H4 (cell line): ENCODE measurements around the gene STX7. TPM values are rescaled to one million over a fixed set of nuclear protein-coding genes. Genes with fewer than 3 reads are reported as not detected.
A peak's percentile ranks its signal among the peaks of the same experiment; 100 is the strongest.

Experiments
- DNase-seq: peaks from one replicate; pipeline ENCODE4 v3.0.0-alpha.2; 2015; ENCODE audit warnings: low spot score
- total RNA-seq: library from RNA; depleted of rRNA; stranded (reverse); fragments of >200 nt; shearing (Covaris generic); gene quantifications from 2 replicates; pipeline ENCODE4 v1.2.3, GENCODE V29; 2014; rRNA removed

STX7 gene
- total RNA-seq, 1 experiment from 2014 or later, result 11.2 TPM

- no peak for DNase-seq
Observed at GRCh38 chr6:132412656-132413498, 100.0 kb downstream of the STX7 start.

GRCh38 chr6:132411296-132411695 is 101.6 kb downstream of the STX7 start:
- no peak for DNase-seq

GRCh38 chr6:132410830-132411229 is 102.1 kb downstream of the STX7 start:
- no peak for DNase-seq

GRCh38 chr6:132405143-132405915 is 107.6 kb downstream of the STX7 start:
- no peak for DNase-seq

GRCh38 chr6:132404736-132405135 is 108.2 kb downstream of the STX7 start:
- no peak for DNase-seq

GRCh38 chr6:132404330-132404729 is 108.6 kb downstream of the STX7 start:
- DNase-seq, result no peak

- DNase-seq, result no peak
Observed at GRCh38 chr6:132401618-132402285, 111.2 kb downstream of the STX7 start.

- no peak for DNase-seq
Observed at GRCh38 chr6:132400883-132401617, 111.9 kb downstream of the STX7 start, which contains the start of gene MOXD1. MOXD1 (minus strand) TSS chr6:132401475; CDS start chr6:132401426, 49 bp downstream.

GRCh38 chr6:132400555-132400882 is 112.4 kb downstream of the STX7 start:
- DNase-seq, result no peak

- peak; percentile 24 for DNase-seq
Observed at GRCh38 chr6:132399376-132400074, 113.4 kb downstream of the STX7 start.

Other genes starting within 250 kb of the STX7 start
- 2.4 and 11.1 TPM in 2 replicates for gene MOXD1, start 111.6 kb downstream of the STX7 start, total RNA-seq
- gene TAAR9, start 25.2 kb upstream of the STX7 start, total RNA-seq, result not detected in 2 replicates
- not detected in 2 replicates for gene TAAR8, start 39.6 kb upstream of the STX7 start, total RNA-seq
- not detected in 2 replicates for gene TAAR6, start 57.2 kb upstream of the STX7 start, total RNA-seq
- gene TAAR5, start 76.6 kb upstream of the STX7 start, total RNA-seq, result not detected in 2 replicates
- not detected in 2 replicates for gene TAAR2, start 111.2 kb upstream of the STX7 start, total RNA-seq
- gene TAAR1, start 146.1 kb upstream of the STX7 start, total RNA-seq, result not detected in 2 replicates
- gene VNN1, start 200.9 kb upstream of the STX7 start, total RNA-seq, result not detected in 2 replicates
- 0.10 and 0.68 TPM in 2 replicates for gene VNN2, start 244.8 kb upstream of the STX7 start, total RNA-seq